ENCODE measurements around the gene LRRC10B.

LRRC10B gene

DNA sequence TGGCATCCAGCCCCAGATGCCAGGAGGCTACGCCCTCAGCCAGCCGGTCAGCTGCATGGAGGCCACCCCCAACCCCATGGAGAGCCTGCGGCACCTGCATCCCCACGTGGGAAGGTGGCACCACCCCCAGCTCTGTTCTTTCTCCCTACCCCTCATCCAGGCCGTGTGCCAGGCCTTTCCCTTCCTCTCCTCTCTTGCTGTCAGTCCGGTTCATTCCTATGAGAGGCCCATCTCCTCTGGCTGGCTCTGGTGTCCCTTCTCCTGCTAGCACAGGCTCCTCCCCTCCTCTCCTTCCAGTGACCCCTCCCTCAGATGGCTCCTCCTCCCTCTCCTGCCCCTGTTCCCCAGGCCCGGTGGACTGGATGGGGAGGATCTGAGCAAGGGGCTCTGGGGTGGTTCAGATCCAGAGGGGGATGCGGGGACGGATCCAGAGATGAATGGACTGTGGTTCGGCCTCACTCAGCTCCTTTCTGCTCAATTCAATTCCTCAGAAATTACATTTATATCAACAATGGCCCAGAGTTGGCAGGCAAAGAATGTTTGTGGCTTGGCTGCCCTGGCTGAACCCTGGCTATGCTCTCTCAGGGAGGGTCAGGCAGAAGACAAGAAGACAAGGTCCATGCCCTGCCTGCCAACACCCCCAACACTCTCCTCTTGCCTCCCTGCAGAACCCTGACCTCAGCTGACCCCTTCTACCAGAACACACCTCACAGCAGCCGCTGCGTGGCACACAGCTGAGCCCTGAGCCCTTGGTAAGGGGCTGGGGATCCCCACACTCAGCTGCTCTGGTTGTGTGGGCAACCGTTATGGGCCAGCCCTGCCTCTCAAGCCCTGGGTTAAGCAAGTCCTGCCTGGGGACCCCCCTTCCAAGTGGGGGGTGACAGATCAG, 18.5 kb upstream of the LRRC10B start:
- Histone ChIP-seq H3K9me3 (replicated peaks in 1 of 2; ENCODE audit: control insufficient read depth in 2 of 2, insufficient read depth in 1 of 2, low read depth in 1 of 2, low read length in 2 of 2) (no peaks in the 10 kb centered on the region), H2BK12ac (ENCODE audit: low read length) (peak overlapping the region; percentile 50), H4K8ac (ENCODE audit: low read depth, low read length) (no peak overlapping the region), H3K23ac (ENCODE audit: low read depth, low read length, poor library complexity) (peak overlapping the region; percentile 95), H2BK15ac (ENCODE audit: low read length) (peak overlapping the region; percentile 78), H2AK5ac (ENCODE audit: low read depth, low read length) (peak overlapping the region; percentile 87), H3K27ac (replicated peaks; ENCODE audit: low read length) (no peak overlapping the region), H3K4ac (ENCODE audit: low read length) (no peak overlapping the region), H3K27me3 (ENCODE audit: control insufficient read depth in 3 of 3, insufficient read depth in 3 of 3, low read depth in 1 of 3, low read length in 3 of 3) (no peaks in the 10 kb centered on the region), H3K14ac (ENCODE audit: low read length) (peak overlapping the region; percentile 83), H3K36me3 (replicated peaks in 1 of 2; ENCODE audit: control insufficient read depth in 2 of 2, insufficient read depth in 2 of 2, low read length in 2 of 2) (no peaks in the 10 kb centered on the region), H3K4me1 (ENCODE audit: control insufficient read depth in 2 of 2, insufficient read depth in 1 of 2, low read depth in 1 of 2, low read length in 2 of 2) (peaks cover 22 to 34% of the 10 kb centered on the region in 2 donors), H2BK5ac (ENCODE audit: low read length) (no peak overlapping the region), H3K18ac (ENCODE audit: low read length) (peak overlapping the region; percentile 82), H3K4me3 (ENCODE audit: low read length in 2 of 2) (no peak overlapping the region), H3K79me1 (ENCODE audit: low read depth, low read length) (no peaks in the 10 kb centered on the region), H4K91ac (ENCODE audit: low read depth, low read length, poor library complexity) (no peak overlapping the region), H2AFZ (ENCODE audit: low read length) (peak overlapping the region; percentile 32), H3K4me2 (ENCODE audit: insufficient read depth, low read length, poor library complexity, severe bottlenecking) (no peak overlapping the region), H3K9ac (ENCODE audit: low read depth, low read length, poor library complexity) (peak overlapping the region; percentile 22), H2BK120ac (ENCODE audit: low read depth, low read length) (no peak overlapping the region)
- WGBS, 2 donors (ENCODE audit: extremely low coverage in 2 of 2, insufficient read length in 2 of 2, insufficient replicate concordance in 1 of 2), result no CpG with 5 or more reads among the region's 13 CpGs
- no peak for DNase-seq (ENCODE audit: low spot score)

DNA sequence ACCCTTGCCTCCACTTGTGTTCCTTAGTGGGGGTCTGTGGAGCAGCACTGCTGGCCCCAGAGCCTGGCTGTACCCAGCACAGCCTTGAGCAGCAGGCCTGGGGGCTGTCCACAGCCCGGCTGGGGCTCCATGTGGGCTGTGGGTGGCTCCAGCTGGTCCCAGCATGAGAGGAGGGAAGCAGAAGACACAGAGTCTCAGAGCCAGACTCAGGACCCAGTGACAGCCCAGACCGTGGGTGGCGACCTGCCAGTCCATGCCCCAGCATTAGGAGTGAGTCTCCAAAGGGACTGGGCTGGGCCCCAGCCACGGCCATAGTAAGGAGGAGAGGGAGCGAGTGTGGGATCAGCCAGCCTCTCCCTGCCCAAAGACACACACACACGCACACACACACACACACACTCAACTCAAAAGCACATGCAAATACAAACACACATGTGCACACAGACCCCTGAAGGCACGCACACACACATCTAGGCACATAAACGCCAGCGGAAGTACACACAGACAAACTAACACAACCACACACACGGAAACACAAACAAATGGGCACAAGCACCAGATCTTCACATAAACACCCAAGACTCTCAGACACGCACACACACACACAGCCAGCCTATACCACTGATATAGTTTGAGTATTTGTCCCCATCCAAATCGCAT, 16.7 kb upstream of the LRRC10B start:
- H3K9me3 ChIP-seq (replicated peaks in 1 of 2; ENCODE audit: control insufficient read depth in 2 of 2, insufficient read depth in 1 of 2, low read depth in 1 of 2, low read length in 2 of 2), result no peaks in the 10 kb centered on the region
- H2BK12ac ChIP-seq (ENCODE audit: low read length), result peak overlapping the region; percentile 63
- H3K9ac ChIP-seq (ENCODE audit: low read depth, low read length, poor library complexity), result no peak overlapping the region
- H3K18ac ChIP-seq (ENCODE audit: low read length), result no peak overlapping the region
- peak overlapping the region; percentile 29 for H2AK5ac ChIP-seq (ENCODE audit: low read depth, low read length)
- H3K4me2 ChIP-seq (ENCODE audit: insufficient read depth, low read length, poor library complexity, severe bottlenecking), result no peak overlapping the region
- no peak overlapping the region for H3K23ac ChIP-seq (ENCODE audit: low read depth, low read length, poor library complexity)
- no CpG with 5 or more reads among the region's 12 CpGs for WGBS, 2 donors (ENCODE audit: extremely low coverage in 2 of 2, insufficient read length in 2 of 2, insufficient replicate concordance in 1 of 2)
- no peaks in the 10 kb centered on the region for H3K79me1 ChIP-seq (ENCODE audit: low read depth, low read length)
- H2BK120ac ChIP-seq (ENCODE audit: low read depth, low read length), result no peak overlapping the region
- H2AFZ ChIP-seq (ENCODE audit: low read length), result no peak overlapping the region
- no peak overlapping the region for H4K8ac ChIP-seq (ENCODE audit: low read depth, low read length)
- no peak overlapping the region for H3K4me3 ChIP-seq (ENCODE audit: low read length in 2 of 2)
- H3K14ac ChIP-seq (ENCODE audit: low read length), result no peak overlapping the region
- H3K4ac ChIP-seq (ENCODE audit: low read length), result no peak overlapping the region
- DNase-seq (ENCODE audit: low spot score), result no peak
- H2BK5ac ChIP-seq (ENCODE audit: low read length), result no peak overlapping the region
- H4K91ac ChIP-seq (ENCODE audit: low read depth, low read length, poor library complexity), result no peak overlapping the region
- H3K36me3 ChIP-seq (replicated peaks in 1 of 2; ENCODE audit: control insufficient read depth in 2 of 2, insufficient read depth in 2 of 2, low read length in 2 of 2), result no peaks in the 10 kb centered on the region
- peaks cover 22 to 34% of the 10 kb centered on the region in 2 donors for H3K4me1 ChIP-seq (ENCODE audit: control insufficient read depth in 2 of 2, insufficient read depth in 1 of 2, low read depth in 1 of 2, low read length in 2 of 2)
- no peaks in the 10 kb centered on the region for H3K27me3 ChIP-seq (ENCODE audit: control insufficient read depth in 3 of 3, insufficient read depth in 3 of 3, low read depth in 1 of 3, low read length in 3 of 3)
- H2BK15ac ChIP-seq (ENCODE audit: low read length), result peak overlapping the region; percentile 37
- H3K27ac ChIP-seq (replicated peaks; ENCODE audit: low read length), result no peak overlapping the region

DNA sequence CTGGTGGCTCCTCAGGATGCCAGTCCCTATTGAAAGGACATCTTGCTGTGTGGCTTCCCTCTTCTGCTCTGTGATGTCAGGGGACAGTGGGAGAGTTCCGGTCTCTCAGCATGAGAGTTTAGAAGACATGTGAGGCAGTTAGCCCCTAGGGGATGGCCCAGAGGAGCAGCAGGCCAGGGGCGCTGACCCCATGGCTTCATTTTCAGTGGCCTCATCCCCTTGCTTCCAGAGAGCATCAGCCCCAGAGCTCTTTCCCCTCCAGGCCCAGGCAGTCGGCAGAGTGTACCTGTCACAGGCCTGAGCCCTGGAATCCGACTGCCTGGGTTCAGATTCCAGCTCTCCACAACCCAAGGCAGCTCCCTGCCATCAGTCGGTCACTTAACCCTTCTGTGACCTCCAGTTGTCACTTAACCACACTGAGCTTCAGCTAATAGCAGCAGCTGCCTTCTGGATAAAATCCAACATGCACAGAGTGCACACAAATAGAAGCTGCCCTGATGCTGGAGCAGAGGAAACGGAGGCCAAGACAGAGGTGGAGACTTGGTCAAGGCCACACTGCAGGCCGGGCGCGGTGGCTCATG, 14.1 kb upstream of the LRRC10B start:
- Histone ChIP-seq H3K36me3 (replicated peaks in 1 of 2; ENCODE audit: control insufficient read depth in 2 of 2, insufficient read depth in 2 of 2, low read length in 2 of 2) (no peaks in the 10 kb centered on the region), H4K8ac (ENCODE audit: low read depth, low read length) (no peak overlapping the region), H3K27me3 (ENCODE audit: control insufficient read depth in 3 of 3, insufficient read depth in 3 of 3, low read depth in 1 of 3, low read length in 3 of 3) (no peaks in the 10 kb centered on the region), H2BK5ac (ENCODE audit: low read length) (no peak overlapping the region), H3K27ac (replicated peaks; ENCODE audit: low read length) (no peak overlapping the region), H3K9me3 (replicated peaks in 1 of 2; ENCODE audit: control insufficient read depth in 2 of 2, insufficient read depth in 1 of 2, low read depth in 1 of 2, low read length in 2 of 2) (no peaks in the 10 kb centered on the region), H3K4ac (ENCODE audit: low read length) (no peak overlapping the region), H3K4me2 (ENCODE audit: insufficient read depth, low read length, poor library complexity, severe bottlenecking) (no peak overlapping the region), H3K4me1 (ENCODE audit: control insufficient read depth in 2 of 2, insufficient read depth in 1 of 2, low read depth in 1 of 2, low read length in 2 of 2) (peaks cover 10 to 33% of the 10 kb centered on the region in 2 donors), H4K91ac (ENCODE audit: low read depth, low read length, poor library complexity) (no peak overlapping the region), H3K4me3 (ENCODE audit: low read length in 2 of 2) (no peak overlapping the region), H3K9ac (ENCODE audit: low read depth, low read length, poor library complexity) (no peak overlapping the region), H2AK5ac (ENCODE audit: low read depth, low read length) (no peak overlapping the region), H3K14ac (ENCODE audit: low read length) (no peak overlapping the region), H2BK120ac (ENCODE audit: low read depth, low read length) (no peak overlapping the region), H3K79me1 (ENCODE audit: low read depth, low read length) (no peaks in the 10 kb centered on the region), H2AFZ (ENCODE audit: low read length) (no peak overlapping the region), H3K18ac (ENCODE audit: low read length) (no peak overlapping the region), H2BK12ac (ENCODE audit: low read length) (no peak overlapping the region), H3K23ac (ENCODE audit: low read depth, low read length, poor library complexity) (no peak overlapping the region), H2BK15ac (ENCODE audit: low read length) (no peak overlapping the region)
- no CpG with 5 or more reads among the region's 9 CpGs for WGBS, 2 donors (ENCODE audit: extremely low coverage in 2 of 2, insufficient read length in 2 of 2, insufficient replicate concordance in 1 of 2)
- no peak for DNase-seq (ENCODE audit: low spot score)

All from neuronal stem cell (in vitro differentiated cells).